Measurements from ENCODE around the gene KCTD17.
A peak's percentile ranks its signal among the peaks of the same experiment; 100 is the strongest.
"Not testable (repeated sequence)": the region's sequence is repeated elsewhere in the genome, so short reads cannot be mapped to it uniquely, and the experiment has no call there.

KCTD17 gene

DNA sequence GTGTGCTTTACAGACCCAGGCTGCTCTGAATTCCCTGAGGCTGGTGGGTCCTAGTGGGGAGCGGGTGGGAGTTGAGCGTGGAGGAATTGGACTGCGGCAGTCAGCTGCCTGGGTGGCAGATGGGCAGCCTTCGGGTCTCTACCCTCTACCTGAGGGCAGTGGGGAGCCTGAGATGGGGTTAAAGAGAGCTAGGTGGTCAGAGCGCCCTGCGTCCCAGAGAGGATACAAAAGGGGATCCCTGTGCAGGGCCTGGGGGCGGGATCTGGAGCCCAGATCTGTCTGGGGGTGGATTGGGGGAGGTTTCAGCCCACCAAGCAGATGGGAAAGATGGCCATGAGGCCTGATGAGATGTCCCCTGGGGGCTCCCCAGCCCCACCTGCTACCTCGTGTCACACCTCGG lies 18.2 kb downstream of the KCTD17 start:
- no peak for DNase-seq
- in situ Hi-C loops (cut with MboI; ENCODE audit: low pct_unique_long_range_greater_than_20kb, low sequenced_read_pairs) = no loop called here

DNA sequence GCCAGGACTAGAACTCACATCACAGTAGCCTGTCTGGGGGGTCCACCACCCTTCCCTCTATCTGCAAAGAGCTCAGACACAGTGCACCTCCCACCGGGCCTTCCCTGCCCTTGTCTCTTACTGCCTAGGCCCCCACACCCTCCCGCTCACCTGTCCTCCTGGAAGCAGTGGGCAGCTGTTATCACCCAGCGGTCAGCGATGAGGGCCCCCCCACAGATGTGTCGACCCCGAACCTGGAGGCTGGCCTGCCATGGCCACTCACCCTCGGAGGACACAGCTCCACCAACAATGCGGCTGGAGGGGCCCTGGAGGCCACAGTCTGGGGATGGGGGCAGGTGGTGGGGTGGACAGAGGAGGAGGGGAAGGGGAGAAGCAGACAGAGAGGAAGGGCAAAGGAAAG lies 18.8 kb downstream of the KCTD17 start:
- no peak for DNase-seq
- in situ Hi-C loops (cut with MboI; ENCODE audit: low pct_unique_long_range_greater_than_20kb, low sequenced_read_pairs) = no loop called here

DNA sequence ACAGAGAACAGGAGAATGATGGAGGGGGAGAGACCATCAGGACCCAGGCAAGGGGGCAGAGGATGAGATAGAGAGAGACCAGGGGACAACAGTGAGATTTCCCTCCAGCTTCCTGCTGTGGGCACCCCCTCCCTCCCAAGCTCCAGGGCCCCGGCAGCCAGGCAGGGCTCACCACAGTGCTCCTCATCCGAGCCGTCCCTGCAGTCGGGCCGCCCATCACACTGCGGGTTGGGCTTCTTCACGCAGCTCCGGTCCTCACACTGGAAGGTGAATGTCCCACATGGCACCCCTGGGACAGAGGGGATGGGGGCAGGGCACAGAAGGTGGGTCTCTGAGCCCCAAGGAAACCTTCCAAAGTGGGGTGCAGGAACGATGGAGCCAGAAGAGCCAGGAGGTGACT lies 19.2 kb downstream of the KCTD17 start:
- DNase-seq = no peak
- in situ Hi-C loops (cut with MboI; ENCODE audit: low pct_unique_long_range_greater_than_20kb, low sequenced_read_pairs) = no loop called here

DNA sequence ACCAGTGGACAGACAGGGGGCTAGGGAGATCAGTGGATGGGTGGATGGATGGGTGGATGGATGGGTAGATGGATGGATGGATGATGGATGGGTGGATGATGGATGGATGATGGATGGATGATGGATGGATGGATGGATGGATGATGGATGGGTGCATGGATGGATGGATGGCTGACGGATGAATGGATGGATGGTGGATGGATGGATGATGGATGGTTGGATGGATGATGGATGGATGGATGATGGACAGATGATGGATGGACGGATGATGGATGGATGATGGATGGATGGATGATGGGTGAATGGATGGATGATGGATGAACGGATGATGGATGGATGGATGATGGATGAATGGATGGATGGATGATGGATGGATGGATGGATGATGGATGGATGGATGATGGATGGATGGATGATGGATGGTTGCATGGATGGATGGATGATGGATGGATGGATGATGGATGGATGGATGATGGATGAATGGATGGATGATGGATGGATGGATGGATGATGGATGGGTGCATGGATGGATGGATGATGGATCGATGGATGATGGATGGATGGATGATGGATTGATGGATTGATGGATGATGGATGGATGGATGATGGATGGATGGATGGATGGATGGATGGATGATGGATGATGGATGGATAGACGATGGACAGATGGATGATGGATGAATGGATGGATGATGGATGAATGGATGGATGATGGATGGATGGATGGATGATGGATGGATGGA lies 20.5 kb downstream of the KCTD17 start:
- DNase-seq; in situ Hi-C loops (cut with MboI; ENCODE audit: low pct_unique_long_range_greater_than_20kb, low sequenced_read_pairs): not testable (repeated sequence)

DNA sequence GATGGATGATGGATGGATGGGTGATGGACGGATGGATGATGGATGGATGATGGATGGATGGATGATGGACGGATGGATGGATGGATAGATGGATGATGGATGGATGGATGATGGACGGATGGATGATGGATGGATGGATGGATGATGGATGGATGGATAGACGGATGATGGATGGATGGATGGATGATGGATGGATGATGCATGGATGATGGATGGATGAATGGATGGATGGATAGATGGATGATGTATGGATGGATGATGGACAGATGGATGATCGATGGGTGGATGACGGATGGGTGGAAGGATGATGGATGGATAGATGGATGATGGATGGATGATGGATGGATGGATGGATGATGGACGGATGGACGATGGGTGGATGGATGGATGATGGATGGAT lies 21.1 kb downstream of the KCTD17 start:
- no peak for DNase-seq
- in situ Hi-C loops (cut with MboI; ENCODE audit: low pct_unique_long_range_greater_than_20kb, low sequenced_read_pairs) = no loop called here

DNA sequence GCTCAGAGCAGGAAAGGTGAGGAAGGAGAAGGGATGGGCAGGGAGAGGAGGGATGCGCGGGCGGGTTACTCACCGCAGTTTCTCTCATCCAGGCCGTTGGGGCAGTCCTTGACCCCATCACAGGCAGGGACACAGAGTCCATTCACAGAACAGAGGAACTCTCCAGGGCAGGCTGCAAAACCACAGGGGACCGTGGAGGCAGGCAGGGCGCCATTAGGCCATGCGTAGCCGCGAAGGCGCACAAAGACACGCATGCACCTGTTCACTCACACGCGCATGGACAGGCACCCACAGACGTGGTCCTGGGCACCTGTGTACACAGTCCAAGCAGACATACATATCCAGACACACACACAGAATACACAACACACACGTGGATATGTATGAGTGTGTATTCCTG lies 23.0 kb downstream of the KCTD17 start:
- in situ Hi-C loops (cut with MboI; ENCODE audit: low pct_unique_long_range_greater_than_20kb, low sequenced_read_pairs) = no loop called here
- DNase-seq = no peak

DNA sequence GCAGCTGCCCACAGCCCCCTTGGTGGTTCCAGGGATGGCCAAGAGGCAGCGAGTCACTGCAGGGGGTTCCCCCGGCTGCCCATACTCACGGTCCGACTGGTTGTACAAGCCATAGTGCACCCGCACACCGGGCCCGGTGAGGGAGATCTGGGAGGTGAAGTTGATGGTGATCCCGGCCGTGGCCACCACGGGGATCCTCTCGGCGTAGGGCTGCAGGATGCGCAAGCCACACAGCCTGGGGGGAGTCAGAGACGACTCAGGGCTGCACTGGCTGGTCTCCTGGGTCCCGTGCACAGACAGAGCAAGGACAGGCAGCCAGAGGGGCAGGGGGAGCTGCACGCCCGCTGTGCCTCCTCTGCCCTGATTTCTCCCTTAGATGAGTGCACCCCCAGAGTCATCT lies 23.5 kb downstream of the KCTD17 start:
- in situ Hi-C loops (cut with MboI; ENCODE audit: low pct_unique_long_range_greater_than_20kb, low sequenced_read_pairs) = no loop called here
- DNase-seq = no peak

DNA sequence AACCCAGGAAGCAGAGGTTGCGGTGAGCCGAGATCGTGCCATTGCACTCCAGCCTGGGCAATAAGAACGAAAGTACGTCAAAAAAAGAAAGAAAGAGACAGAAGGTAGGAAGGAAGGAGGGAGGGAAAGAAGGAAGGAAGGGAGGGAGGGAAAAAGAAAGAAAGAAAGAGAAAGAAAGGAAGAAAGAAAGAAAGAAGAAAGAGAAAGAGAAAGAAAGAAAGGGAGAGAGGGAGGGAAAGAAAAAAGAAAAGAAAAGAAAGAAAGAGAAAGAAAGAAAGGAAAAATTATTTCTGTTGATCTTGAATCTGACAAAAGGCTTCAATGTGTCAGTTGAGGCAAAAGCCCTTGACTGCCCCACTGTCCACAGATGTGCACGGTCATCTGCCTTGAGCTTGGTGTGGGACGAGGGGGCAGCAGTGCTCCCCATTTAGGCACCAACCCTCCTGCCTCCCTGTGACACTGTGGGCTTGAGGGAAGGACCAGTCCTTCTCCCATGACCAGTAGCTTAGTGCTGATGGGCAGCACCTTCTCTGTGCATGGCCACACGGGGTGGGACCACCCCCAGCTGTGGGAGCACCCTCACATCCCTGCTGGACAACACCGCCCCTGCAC lies 24.4 kb downstream of the KCTD17 start:
- in situ Hi-C loops (cut with MboI; ENCODE audit: low pct_unique_long_range_greater_than_20kb, low sequenced_read_pairs) = no loop called here
- no peak for DNase-seq

DNA sequence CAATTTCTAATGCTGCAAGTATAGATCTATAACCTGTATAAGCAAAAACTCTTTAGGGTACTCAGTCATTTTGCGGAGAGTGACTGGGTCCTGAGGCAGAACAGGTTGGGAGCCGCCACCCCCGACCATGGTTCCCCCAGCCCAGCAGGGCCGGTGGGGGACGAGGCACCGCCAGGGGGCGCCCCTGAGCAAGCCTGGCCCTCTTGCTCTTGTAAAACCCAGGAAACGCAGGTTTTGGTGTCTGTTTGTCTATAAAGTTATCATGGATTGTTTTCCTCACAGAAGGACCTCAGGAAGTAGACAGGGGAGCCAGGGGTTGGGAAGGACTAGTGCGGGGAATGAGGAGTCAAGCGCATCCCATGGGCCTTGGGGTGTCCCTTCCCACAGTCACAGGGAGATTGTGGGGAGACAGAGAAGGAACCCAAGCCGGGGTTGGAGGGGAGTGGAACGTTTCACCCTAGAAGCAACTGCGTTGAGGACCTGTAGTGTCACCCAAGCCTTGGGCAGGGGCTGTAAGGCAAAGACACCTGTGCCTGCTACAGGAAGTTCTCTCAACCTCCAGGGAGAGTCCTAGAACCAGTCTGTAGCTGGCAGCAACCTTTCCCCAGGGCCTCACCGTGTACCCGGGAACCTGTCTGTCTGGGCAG lies 26.4 kb downstream of the KCTD17 start:
- peak; percentile 72 for DNase-seq
- in situ Hi-C loops (cut with MboI; ENCODE audit: low pct_unique_long_range_greater_than_20kb, low sequenced_read_pairs) = no loop called here

DNA sequence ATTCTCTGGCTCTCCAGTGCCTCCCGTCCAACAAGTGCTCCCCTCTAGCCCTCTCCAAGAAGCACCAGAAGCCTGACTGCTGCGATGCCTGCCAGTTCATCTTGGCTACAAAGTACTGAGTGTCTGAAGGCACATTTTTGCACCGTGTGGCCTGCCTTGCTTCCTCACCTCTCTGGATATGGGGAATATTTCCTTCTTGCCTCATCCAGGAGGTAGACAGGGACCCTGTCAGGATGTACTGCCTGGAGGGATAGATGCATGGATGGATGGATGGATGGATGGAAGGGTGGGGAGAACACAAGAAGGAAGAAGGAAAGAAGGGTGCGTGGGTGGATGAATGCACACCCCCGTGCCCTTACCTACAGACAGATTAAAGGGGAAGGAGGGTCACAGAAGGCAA lies 27.6 kb downstream of the KCTD17 start:
- DNase-seq = no peak
- in situ Hi-C loops (cut with MboI; ENCODE audit: low pct_unique_long_range_greater_than_20kb, low sequenced_read_pairs) = no loop called here

DNA sequence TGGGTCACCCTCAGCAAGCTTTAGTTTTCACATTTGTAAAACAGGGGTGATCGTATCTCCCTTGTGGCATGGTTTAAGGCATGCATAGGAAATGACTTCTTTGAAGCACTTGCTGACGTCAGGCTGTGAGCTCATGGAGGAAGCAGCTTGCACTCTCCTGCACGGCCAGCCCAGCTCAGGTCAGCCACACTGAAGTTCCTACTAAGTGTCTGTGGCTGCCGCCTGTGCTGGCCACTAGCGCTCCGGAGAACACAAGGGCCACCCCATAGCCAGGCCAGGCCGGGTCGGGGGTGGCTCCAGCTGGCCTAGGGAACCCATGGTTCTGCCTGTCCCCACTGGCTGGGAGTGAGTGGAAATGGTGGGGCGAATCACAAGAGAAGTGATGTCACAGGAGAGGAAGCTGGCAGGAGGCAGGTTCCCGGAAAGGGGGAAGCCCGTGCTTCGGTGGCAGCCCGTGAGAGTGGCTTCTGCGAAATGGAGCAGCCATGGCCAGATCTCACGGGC lies 28.2 kb downstream of the KCTD17 start:
- in situ Hi-C loops (cut with MboI; ENCODE audit: low pct_unique_long_range_greater_than_20kb, low sequenced_read_pairs) = no loop called here
- DNase-seq = peak; percentile 34

DNA sequence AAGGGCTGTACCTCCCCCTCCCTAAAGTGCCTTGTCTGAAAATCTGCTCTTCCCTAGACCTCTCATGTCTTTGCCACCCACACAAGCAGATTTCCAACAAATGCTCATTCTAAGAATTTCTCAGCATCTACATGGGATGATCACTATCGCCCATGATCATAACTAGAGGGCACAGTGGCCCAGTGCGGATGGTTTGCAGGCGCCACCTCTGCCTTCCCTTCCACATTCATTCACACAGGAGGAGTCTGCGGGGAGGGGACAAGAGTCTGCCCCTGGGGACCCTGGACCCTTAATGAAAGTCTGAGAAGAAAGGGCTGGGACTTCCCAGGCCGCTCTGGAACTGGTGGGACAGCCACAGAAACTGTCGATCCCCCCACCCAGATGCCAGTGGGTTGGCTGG lies 28.9 kb downstream of the KCTD17 start:
- no peak for DNase-seq
- in situ Hi-C loops (cut with MboI; ENCODE audit: low pct_unique_long_range_greater_than_20kb, low sequenced_read_pairs) = no loop called here

DNA sequence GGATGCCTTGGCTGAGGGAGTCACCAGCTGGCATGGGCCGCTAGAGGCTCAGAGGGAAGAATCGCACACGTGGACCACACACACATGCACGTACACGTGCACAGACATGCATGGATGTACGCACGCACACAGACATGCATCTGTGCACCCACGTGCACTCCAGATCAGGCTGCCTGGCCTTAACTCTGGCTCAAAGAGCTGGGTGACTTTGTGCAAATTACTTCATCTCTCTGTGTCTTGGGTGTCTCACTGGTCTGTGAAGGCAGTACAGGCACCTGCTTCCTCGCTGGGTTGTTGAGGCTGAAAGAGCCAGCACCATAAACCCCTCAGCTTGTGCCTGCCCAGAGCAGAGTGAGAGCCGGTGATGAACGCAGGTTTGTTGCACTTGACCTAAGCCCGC lies 29.3 kb downstream of the KCTD17 start:
- in situ Hi-C loops (cut with MboI; ENCODE audit: low pct_unique_long_range_greater_than_20kb, low sequenced_read_pairs) = no loop called here
- DNase-seq = no peak

DNA sequence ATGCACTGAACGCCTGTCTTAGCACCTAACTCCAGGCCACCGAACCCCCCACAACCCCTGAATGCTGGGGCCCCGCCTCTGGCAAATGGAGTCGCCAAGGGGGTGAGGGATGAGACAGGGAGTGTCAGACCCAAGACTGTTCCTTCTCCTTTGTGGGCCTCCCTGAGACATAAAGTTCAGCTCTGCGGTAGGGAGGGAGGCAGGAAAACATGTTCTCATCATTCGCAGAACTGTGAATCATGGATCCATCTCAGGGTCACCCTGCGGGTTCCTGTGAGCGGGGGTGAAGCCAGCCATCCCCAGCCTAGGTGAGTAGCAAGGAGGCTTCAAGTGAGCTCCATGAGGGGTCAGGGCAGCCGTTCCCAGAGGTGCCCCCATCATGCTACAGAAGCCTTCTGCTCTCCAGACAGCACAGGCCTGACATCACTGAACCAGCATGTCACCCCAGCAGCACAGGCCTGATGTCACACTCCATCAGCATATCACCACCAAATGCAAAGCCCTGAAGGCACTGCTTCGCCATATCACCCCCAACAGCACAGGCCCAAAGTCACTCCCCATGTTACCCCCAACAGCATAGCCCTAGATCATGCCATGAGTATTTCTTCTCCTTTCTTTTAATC lies 30.8 kb downstream of the KCTD17 start:
- DNase-seq = no peak
- in situ Hi-C loops (cut with MboI; ENCODE audit: low pct_unique_long_range_greater_than_20kb, low sequenced_read_pairs) = no loop called here

DNA sequence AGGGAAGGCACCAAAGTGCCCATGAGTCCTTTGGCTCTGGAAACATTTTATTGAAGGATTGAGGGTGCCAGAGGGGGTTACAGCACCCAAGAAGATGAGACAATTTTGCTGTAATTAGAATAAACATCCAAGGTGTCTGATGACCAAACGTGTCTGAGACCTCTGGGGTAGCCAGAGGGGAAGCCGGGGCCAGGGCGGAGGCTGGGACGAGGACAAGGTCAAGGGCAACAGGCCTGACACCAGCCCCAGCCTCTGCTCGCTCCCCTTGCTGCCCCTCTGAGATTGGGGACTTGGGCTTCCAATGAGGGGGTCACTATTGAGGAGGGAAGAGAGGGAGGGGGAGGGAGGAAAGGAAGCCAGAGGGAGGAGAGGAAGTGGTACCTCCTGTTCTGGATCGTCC lies 32.4 kb downstream of the KCTD17 start:
- in situ Hi-C loops (cut with MboI; ENCODE audit: low pct_unique_long_range_greater_than_20kb, low sequenced_read_pairs) = no loop called here
- DNase-seq = no peak

DNA sequence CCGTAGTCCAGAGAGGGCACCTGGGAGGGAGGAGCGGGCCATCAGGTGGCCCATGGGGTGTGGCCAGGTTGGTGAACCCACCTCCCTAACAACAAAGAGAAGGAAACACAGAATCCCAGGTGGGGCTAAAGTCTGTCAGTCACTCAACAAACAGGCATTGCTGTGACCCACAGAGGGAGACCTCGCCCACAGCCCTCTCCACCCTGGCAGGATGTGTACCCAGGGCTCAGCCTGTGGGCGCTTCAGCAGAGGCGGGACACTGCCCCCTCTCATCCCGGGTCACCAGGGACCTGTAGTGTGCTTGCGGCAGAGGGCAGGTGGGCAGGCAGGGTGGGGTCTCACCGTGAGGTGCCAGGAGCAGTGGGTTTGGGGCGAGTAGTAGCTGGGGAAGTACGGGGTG lies 32.8 kb downstream of the KCTD17 start:
- in situ Hi-C loops (cut with MboI; ENCODE audit: low pct_unique_long_range_greater_than_20kb, low sequenced_read_pairs) = no loop called here
- no peak for DNase-seq

DNA sequence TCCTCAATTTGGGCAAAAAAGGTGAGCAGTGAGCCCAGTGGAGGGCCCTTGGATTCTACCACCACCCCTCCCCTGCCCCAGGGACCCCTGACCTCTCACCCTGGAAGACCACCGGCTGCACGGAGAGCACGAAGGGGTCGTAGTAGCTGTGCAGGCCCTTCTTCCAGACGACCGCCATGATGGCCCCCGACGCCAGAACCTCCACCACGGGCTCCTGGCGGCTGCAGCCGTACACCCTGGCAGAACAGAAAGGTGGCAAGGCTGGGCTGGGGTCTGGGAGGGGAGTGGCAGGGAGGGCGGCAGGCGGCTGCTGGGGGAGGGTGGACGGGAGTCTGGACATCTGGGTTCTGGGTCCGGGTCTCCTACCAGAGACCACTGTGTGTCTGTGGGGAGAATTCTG lies 34.6 kb downstream of the KCTD17 start:
- in situ Hi-C loops (cut with MboI; ENCODE audit: low pct_unique_long_range_greater_than_20kb, low sequenced_read_pairs) = no loop called here

DNA sequence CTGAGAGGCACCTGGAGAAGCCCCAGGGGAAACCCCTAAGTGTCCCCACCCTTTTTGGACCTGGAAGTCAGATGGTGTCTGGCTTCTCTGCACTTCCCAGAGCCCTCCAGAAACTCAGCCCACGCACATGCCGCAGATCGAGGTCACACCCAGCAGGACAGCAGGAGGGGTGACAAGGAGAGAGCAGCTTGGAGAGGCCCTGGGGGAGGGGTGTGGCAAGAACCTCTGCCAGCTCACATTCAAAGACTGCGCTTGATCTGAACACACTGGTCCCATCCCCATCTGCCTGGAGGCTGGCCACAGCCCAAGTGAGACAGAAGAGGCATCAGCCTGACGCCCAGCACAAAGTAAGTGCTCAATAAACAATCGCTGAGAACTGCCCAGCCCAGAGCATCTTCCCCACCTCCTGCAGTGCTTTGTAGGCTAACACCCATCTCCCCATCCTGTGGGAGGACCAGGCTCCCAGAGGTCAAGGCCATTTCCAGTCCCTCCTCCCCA lies 36.6 kb downstream of the KCTD17 start:
- DNase-seq = no peak
- in situ Hi-C loops (cut with MboI; ENCODE audit: low pct_unique_long_range_greater_than_20kb, low sequenced_read_pairs) = no loop called here

More for the DNA sequence above, 34.6 kb downstream of the KCTD17 start:
- no peak for DNase-seq

DNA sequence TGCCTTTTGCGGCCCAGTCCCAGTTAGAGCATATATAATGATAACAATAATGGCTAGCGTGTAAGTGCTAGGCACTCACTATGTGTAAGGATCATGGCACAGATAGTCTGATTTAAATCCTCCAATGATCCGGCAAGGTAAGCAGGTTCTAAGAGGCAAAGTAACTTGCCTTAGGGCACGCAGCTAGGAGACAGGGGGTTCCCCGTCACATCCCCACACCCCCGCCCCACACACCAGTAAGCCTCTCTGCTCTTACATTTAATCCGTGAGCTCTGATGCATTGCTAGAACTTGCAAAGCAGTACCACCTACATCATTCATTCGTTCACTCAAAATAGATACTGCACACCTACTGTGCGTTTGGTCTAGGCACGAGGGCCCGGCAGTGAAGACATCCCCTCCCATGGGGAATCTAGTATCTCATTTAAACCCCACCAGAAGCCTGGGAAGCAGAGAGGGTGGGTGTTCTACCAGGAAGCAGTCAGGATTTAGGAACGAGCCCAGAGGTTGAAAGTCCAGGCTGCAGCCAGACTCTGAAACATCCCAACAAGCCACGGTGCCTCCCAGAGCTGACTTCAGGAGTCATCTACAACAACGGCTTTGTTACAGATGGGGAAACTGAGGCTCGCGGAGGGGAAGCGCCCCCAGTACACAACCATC lies 37.3 kb downstream of the KCTD17 start:
- in situ Hi-C loops (cut with MboI; ENCODE audit: low pct_unique_long_range_greater_than_20kb, low sequenced_read_pairs) = no loop called here
- DNase-seq = no peak
